H1 (cell line): ENCODE measurements around the gene ETV7. TPM values are rescaled to one million over a fixed set of nuclear protein-coding genes. Genes with fewer than 3 reads are reported as not detected.
A peak's percentile ranks its signal among the peaks of the same experiment; 100 is the strongest.

ENCODE experiments used
- CTCF ChIA-PET: fragments of 300-600 bp; sonication (Branson Sonifier 250); formaldehyde crosslinking; loops from one replicate; lab custom pipeline; 2021; ENCODE audit not compliant: partially characterized antibody; lab: Charles Lee
- POLR2A ChIA-PET: fragments of 300-600 bp; sonication (Branson Sonifier 250); formaldehyde crosslinking; loops from one replicate; lab custom pipeline; 2021; ENCODE audit warnings: inconsistent platforms; ENCODE audit not compliant: partially characterized antibody; lab: Charles Lee
- DNase-seq, 2 experiments: peaks; one replicate each; pipeline versions ENCODE4 v3.0.0 to v3.0.0-alpha.2; 2010 to 2022; ENCODE audit warnings: low spot score in 2 of 2, low read depth in 1 of 2, mixed read lengths in 1 of 2
- FAIRE-seq: peaks from 2 replicates; lab custom pipeline; 2011; peaks lifted over from hg19 to GRCh38; lab: Jason Lieb, UNC
- H2AFZ ChIP-seq: 2 replicates; pipeline ENCODE4 v1.8.1; 2012; ENCODE audit warnings: low read length, inconsistent platforms
- H2AK5ac ChIP-seq: 2 replicates; pipeline ENCODE4 v1.6.1; 2013; ENCODE audit warnings: low read depth, low read length
- H2BK120ac ChIP-seq: replicated peaks from 2 replicates; pipeline ENCODE3; 2013; ENCODE audit warnings: low read depth, low read length, inconsistent platforms
- H2BK12ac ChIP-seq: 2 replicates; pipeline ENCODE4 v1.6.1; 2013; ENCODE audit warnings: low read depth, low read length
- H2BK15ac ChIP-seq: 2 replicates; pipeline ENCODE4 v1.6.1; 2013; ENCODE audit warnings: low read length
- H2BK20ac ChIP-seq: 2 replicates; pipeline ENCODE4 v1.6.1; 2013; ENCODE audit warnings: low read length
- H2BK5ac ChIP-seq: 2 replicates; pipeline ENCODE4 v1.6.1; 2013; ENCODE audit warnings: low read depth, low read length
- H3K14ac ChIP-seq: 2 replicates; pipeline ENCODE4 v1.6.1; 2013; ENCODE audit warnings: inconsistent platforms; ENCODE audit not compliant: insufficient read length
- H3K18ac ChIP-seq: 2 replicates; pipeline ENCODE4 v1.6.1; 2013; ENCODE audit warnings: low read length; ENCODE audit errors: extremely low read depth
- H3K23ac ChIP-seq: 2 replicates; pipeline ENCODE4 v1.6.1; 2013; ENCODE audit warnings: inconsistent platforms; ENCODE audit not compliant: insufficient read length
- H3K23me2 ChIP-seq: 2 replicates; pipeline ENCODE4 v1.6.1; 2013; ENCODE audit warnings: low read depth, low read length
- H3K27ac ChIP-seq: 2 replicates; pipeline ENCODE4 v1.6.1; 2011; ENCODE audit warnings: low read depth, low read length, inconsistent platforms
- H3K27me3 ChIP-seq, 4 experiments: replicated peaks in 1 of 4; 1 replicate in 1 of 4; 2 replicates in 3 of 4; pipeline versions ENCODE4 v1.6.1 to v1.8.1; 2011 to 2013; ENCODE audit warnings: low read length in 3 of 4, mild to moderate bottlenecking in 3 of 4, inconsistent platforms in 2 of 4, mixed read lengths in 2 of 4, moderate library complexity in 1 of 4; ENCODE audit not compliant: control insufficient read depth in 3 of 4, insufficient read depth in 3 of 4; ENCODE audit errors: extremely low read depth in 1 of 4
- H3K36me3 ChIP-seq, 4 experiments: 2 replicates each; pipeline versions ENCODE4 v1.6.1 to v1.8.1; 2011 to 2013; ENCODE audit warnings: mild to moderate bottlenecking in 4 of 4, low read length in 3 of 4, moderate library complexity in 2 of 4, control low read depth in 1 of 4, inconsistent platforms in 1 of 4; ENCODE audit not compliant: insufficient read depth in 4 of 4, control insufficient read depth in 2 of 4
- H3K4ac ChIP-seq: replicated peaks from 2 replicates; pipeline ENCODE3; 2013; ENCODE audit warnings: low read length, low read depth, mixed read lengths, inconsistent platforms; ENCODE audit not compliant: insufficient read length
- H3K4me1 ChIP-seq, 4 experiments: replicated peaks in 1 of 4; 1 replicate in 1 of 4; 2 replicates in 3 of 4; pipeline versions ENCODE4 v1.6.1 to v1.8.1; 2011 to 2013; ENCODE audit warnings: low read length in 3 of 4, inconsistent platforms in 2 of 4, mixed read lengths in 1 of 4; ENCODE audit not compliant: insufficient read depth in 4 of 4, control insufficient read depth in 3 of 4
- H3K4me2 ChIP-seq, 2 experiments: 2 replicates each; pipeline versions ENCODE4 v1.6.1 to v1.8.1; 2011 to 2013; ENCODE audit warnings: low read depth in 2 of 2, low read length in 2 of 2, control low read depth in 1 of 2, inconsistent platforms in 1 of 2, mild to moderate bottlenecking in 1 of 2; ENCODE audit not compliant: insufficient read depth in 1 of 2
- H3K4me3 ChIP-seq, 4 experiments: fragments of 200-600, 300-600 bp in 1 of 4; sonication (generic), shearing (Covaris generic), sonication (Bioruptor Twin) in 1 of 4; 2 replicates each; pipeline versions ENCODE4 v1.5.1 to v1.8.1; 2011 to 2016; ENCODE audit warnings: low read length in 4 of 4, low read depth in 3 of 4, control low read depth in 2 of 4, inconsistent platforms in 2 of 4, mild to moderate bottlenecking in 2 of 4, mixed read lengths in 1 of 4, moderate library complexity in 1 of 4; ENCODE audit not compliant: insufficient read depth in 2 of 4; ENCODE audit errors: extremely low read depth in 1 of 4
- H3K56ac ChIP-seq: replicated peaks from 2 replicates; pipeline ENCODE3; 2013; ENCODE audit warnings: low read depth, mild to moderate bottlenecking, mixed read lengths, low read length, inconsistent platforms; ENCODE audit not compliant: insufficient read length
- H3K79me1 ChIP-seq: 2 replicates; pipeline ENCODE4 v1.6.1; 2013; ENCODE audit warnings: low read depth, low read length, control low read depth
- H3K79me2 ChIP-seq, 2 experiments: 2 replicates each; pipeline versions ENCODE4 v1.6.1 to v1.8.1; 2012 to 2013; ENCODE audit warnings: low read length in 2 of 2, mild to moderate bottlenecking in 2 of 2, inconsistent platforms in 1 of 2; ENCODE audit not compliant: insufficient read depth in 2 of 2, control insufficient read depth in 1 of 2
- H3K9ac ChIP-seq, 4 experiments: replicated peaks in 1 of 4; 1 replicate in 1 of 4; 2 replicates in 3 of 4; pipeline versions ENCODE4 v1.6.1 to v1.8.1; 2011 to 2013; ENCODE audit warnings: low read depth in 3 of 4, low read length in 3 of 4, control low read depth in 2 of 4, mild to moderate bottlenecking in 2 of 4, moderate library complexity in 2 of 4, inconsistent platforms in 1 of 4; ENCODE audit errors: extremely low read depth in 1 of 4
- H3K9me3 ChIP-seq, 2 experiments: 2 replicates each; pipeline versions ENCODE4 v1.6.1 to v1.8.1; 2012 to 2013; ENCODE audit warnings: mild to moderate bottlenecking in 2 of 2, moderate library complexity in 2 of 2, control low read depth in 1 of 2, inconsistent platforms in 1 of 2, low read depth in 1 of 2, low read length in 1 of 2, mixed read lengths in 1 of 2; ENCODE audit not compliant: insufficient read depth in 2 of 2
- H4K20me1 ChIP-seq, 2 experiments: replicated peaks in 1 of 2; 2 replicates each; pipeline versions ENCODE3 to v1.8.1; 2011 to 2013; ENCODE audit warnings: inconsistent platforms in 2 of 2, low read length in 2 of 2, mild to moderate bottlenecking in 1 of 2; ENCODE audit not compliant: insufficient read depth in 2 of 2, control insufficient read depth in 1 of 2
- H4K5ac ChIP-seq: 2 replicates; pipeline ENCODE4 v1.6.1; 2013; ENCODE audit warnings: low read length, low read depth, mixed read lengths, inconsistent platforms; ENCODE audit not compliant: insufficient read length
- H4K8ac ChIP-seq: 2 replicates; pipeline ENCODE4 v1.8.0; 2013; ENCODE audit warnings: mild to moderate bottlenecking, moderate library complexity, low read length, inconsistent platforms; ENCODE audit not compliant: insufficient read depth; ENCODE audit errors: extremely low read depth
- H4K91ac ChIP-seq: replicated peaks from 2 replicates; pipeline ENCODE3; 2013; ENCODE audit warnings: low read length, mixed read lengths, inconsistent platforms; ENCODE audit not compliant: insufficient read length
- BACH1 ChIP-seq: IDR thresholded peaks from 2 replicates; pipeline ENCODE4 v1.6.1; 2012; ENCODE audit warnings: low read length, improper control_type of control experiment
- CEBPB ChIP-seq: IDR thresholded peaks from 2 replicates; pipeline ENCODE4 v1.6.1; 2012; ENCODE audit warnings: low read depth, low read length
- CTBP2 ChIP-seq: IDR thresholded peaks from 2 replicates; pipeline ENCODE4 v1.7.0; 2011; ENCODE audit warnings: borderline replicate concordance, mild to moderate bottlenecking, moderate library complexity, mixed read lengths, low read length; ENCODE audit not compliant: insufficient read depth, insufficient read length
- JUN ChIP-seq: IDR thresholded peaks from 2 replicates; pipeline ENCODE4 v1.6.1; 2011; ENCODE audit warnings: low read depth, mild to moderate bottlenecking, improper control_type of control experiment, low read length
- KDM1A ChIP-seq: fragments of 200-600, 300-600 bp; sonication (generic); IDR thresholded peaks from 2 replicates; pipeline ENCODE4 v1.7.1; 2016; ENCODE audit warnings: mild to moderate bottlenecking, low read length, borderline replicate concordance
- POLR2AphosphoS5 ChIP-seq: IDR thresholded peaks from 2 replicates; pipeline ENCODE4 v1.6.1; 2011; ENCODE audit warnings: low read depth, low read length
- POU5F1 ChIP-seq: IDR thresholded peaks from 2 replicates; pipeline ENCODE4 v1.6.1; 2011; ENCODE audit warnings: low read depth, mild to moderate bottlenecking, low read length, moderate library complexity
- SAP30 ChIP-seq: fragments of 300-600 bp; sonication (generic); IDR thresholded peaks from 2 replicates; pipeline ENCODE4 v1.7.1; 2012; ENCODE audit warnings: low read length, moderate library complexity, mild to moderate bottlenecking, inconsistent platforms; ENCODE audit not compliant: insufficient read depth, insufficient replicate concordance
- SIN3A ChIP-seq, 2 experiments: IDR thresholded peaks in 1 of 2; conservative IDR thresholded peaks in 1 of 2; 2 replicates each; pipeline ENCODE4 v1.6.1; 2011 to 2012; ENCODE audit warnings: low read length in 2 of 2, improper control_type of control experiment in 1 of 2, low read depth in 1 of 2, mild to moderate bottlenecking in 1 of 2
- SP1 ChIP-seq: IDR thresholded peaks from 2 replicates; pipeline ENCODE4 v1.6.1; 2011; ENCODE audit warnings: low read depth, low read length
- SP4 ChIP-seq: IDR thresholded peaks from 2 replicates; pipeline ENCODE4 v1.6.1; 2012; ENCODE audit warnings: low read length, inconsistent platforms
- WGBS, 2 experiments: shearing (Covaris generic) in 1 of 2; methylation state at CpG; one replicate each; pipeline versions ENCODE4 v1.1.6 to v1.1.7; 2013 to 2015; ENCODE audit warnings: low lambda C conversion rate in 2 of 2, mixed read lengths in 2 of 2, inconsistent platforms in 1 of 2, low coverage in 1 of 2, missing lambda C conversion rate in 1 of 2; ENCODE audit not compliant: insufficient replicate concordance in 2 of 2, insufficient coverage in 1 of 2, insufficient read length in 1 of 2; ENCODE audit errors: extremely low coverage in 1 of 2, missing lambda C conversion rate in 1 of 2; 5-methylcytosine and 5-hydroxymethylcytosine counted together
- polyA plus RNA-seq, 7 experiments: library from polyadenylated mRNA; depleted of rRNA in 3 of 7; stranded (reverse) in 5 of 7; unstranded in 2 of 7; fragments of >200 nt in 5 of 7; fragments of 200-250 nt in 2 of 7; gene quantifications; 1 replicate in 5 of 7; 2 replicates in 1 of 7; 4 replicates in 1 of 7; pipeline versions ENCODE4 v1.2.1 to v1.2.3, GENCODE V29; 2011 to 2013; ENCODE audit warnings: missing spikeins in 2 of 7, mixed read lengths in 2 of 7
- total RNA-seq: library from RNA; stranded (reverse); fragmentation: NEBNext Ultra II Directional; extraction: Animal tissue kit (Norgen Biotek cat#: 25700); gene quantifications from 2 replicates; pipeline ENCODE4 v1.2.1, GENCODE V29; 2021
- TF ChIP-seq, protein P1 (sequence below), 3 experiments: IDR thresholded peaks; 1 replicate in 2 of 3; 2 replicates in 1 of 3; pipeline versions ENCODE4 v1.5.1 to v1.6.1; 2011; ENCODE audit warnings: low read length in 3 of 3, mild to moderate bottlenecking in 3 of 3, inconsistent platforms in 2 of 3, low read depth in 1 of 3, moderate library complexity in 1 of 3; ENCODE audit not compliant: insufficient read depth in 1 of 3; ENCODE audit errors: control extremely low read depth in 1 of 3

The ETV7 gene
- total and polyA plus RNA-seq, 2 of the 8 experiments (the other 6 are each of a cell fraction or from before 2014, with no cell fraction given), result 0.54 to 2.4 TPM

DNA sequence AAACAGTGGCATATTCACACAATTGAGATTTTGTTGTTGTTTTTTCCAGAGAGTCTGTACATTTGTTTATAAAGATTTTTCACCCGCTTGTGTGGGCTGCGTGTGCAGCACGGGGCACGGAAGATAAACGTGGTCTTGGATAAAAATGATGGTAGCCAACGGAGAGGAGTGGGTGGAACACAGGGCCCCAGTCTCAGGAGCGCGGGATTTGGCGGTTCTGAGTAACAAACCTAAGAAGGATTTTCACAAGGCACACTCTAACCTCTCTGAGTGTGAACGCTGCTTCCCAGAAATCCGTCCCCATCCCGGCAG, 47.2 kb downstream of the ETV7 start:
- Histone ChIP-seq H3K79me2 (no peaks in the 10 kb centered on the region), H2BK120ac (no peak overlapping the region), H3K79me1 (no peaks in the 10 kb centered on the region), H3K23ac (no peak overlapping the region), H3K4me1 (peaks cover 0 to 3% (median under 1%) of the 10 kb centered on the region in 4 experiments; a peak in 4 of 7 replicates), H4K8ac (peak overlapping the region; percentile 43; the same call in 1 of the 2 replicates), H4K20me1 (no peaks in the 10 kb centered on the region), H3K27me3 (peaks cover 0 to 9% (median 4%) of the 10 kb centered on the region in 4 experiments; a peak in 3 of 7 replicates), H2AFZ (peak overlapping the region; percentile 68; the same call in 1 of the 2 replicates), H2BK20ac (no peak overlapping the region), H3K27ac (no peak overlapping the region), H3K18ac (no peak overlapping the region), H3K4me3 (peak overlapping the region in 1 of 4 experiments; percentile 53; a peak in 4 of 8 replicates), H4K91ac (no peak overlapping the region), H2BK15ac (no peak overlapping the region), H3K56ac (no peak overlapping the region), H3K14ac (no peak overlapping the region), H3K9me3 (no peaks in the 10 kb centered on the region), H3K23me2 (peaks cover 3% of the 10 kb centered on the region; the same call in 1 of the 2 replicates), H4K5ac (no peak overlapping the region), H3K4ac (no peak overlapping the region), H2BK12ac (no peak overlapping the region), H3K4me2 (peak overlapping the region; percentile 14 to 71), H3K9ac (no peak overlapping the region), H2AK5ac (no peak overlapping the region), H3K36me3 (no peaks in the 10 kb centered on the region), H2BK5ac (no peak overlapping the region)
- DNase-seq, result no peak
- ChIA-PET POLR2A (interaction anchor here (0.8 to 1.5 kb wide), 3 partner anchors 11 to 24 kb away, joined by 3 to 5 read pairs (median 3); no protein-coding TSS in a partner anchor), CTCF (interaction anchor here (0.9 to 6.2 kb wide), 14 partner anchors 10 to 217 kb away, joined by 3 to 68 read pairs (median 9); no protein-coding TSS in a partner anchor)
- no peak for FAIRE-seq
- WGBS, 2 experiments, result 53% methylated on average over 12 of the region's 12 CpGs; no CpG with 5 or more reads in 1 of the 2 experiments
- no peak for TF ChIP-seq JUN
- no peak for TF ChIP-seq BACH1
- TF ChIP-seq POLR2AphosphoS5, result no peak
- TF ChIP-seq SIN3A (conservative IDR thresholded peaks at IDR 0.05 in 1 of 2, IDR thresholded peaks at IDR 0.05 in 1 of 2; ENCODE audit: low read depth in 1 of 2, low read length in 2 of 2), result no peak
- TF ChIP-seq SAP30, result no peak
- no peak for TF ChIP-seq CEBPB
- TF ChIP-seq CTBP2, result no peak
- TF ChIP-seq, protein P1, sequence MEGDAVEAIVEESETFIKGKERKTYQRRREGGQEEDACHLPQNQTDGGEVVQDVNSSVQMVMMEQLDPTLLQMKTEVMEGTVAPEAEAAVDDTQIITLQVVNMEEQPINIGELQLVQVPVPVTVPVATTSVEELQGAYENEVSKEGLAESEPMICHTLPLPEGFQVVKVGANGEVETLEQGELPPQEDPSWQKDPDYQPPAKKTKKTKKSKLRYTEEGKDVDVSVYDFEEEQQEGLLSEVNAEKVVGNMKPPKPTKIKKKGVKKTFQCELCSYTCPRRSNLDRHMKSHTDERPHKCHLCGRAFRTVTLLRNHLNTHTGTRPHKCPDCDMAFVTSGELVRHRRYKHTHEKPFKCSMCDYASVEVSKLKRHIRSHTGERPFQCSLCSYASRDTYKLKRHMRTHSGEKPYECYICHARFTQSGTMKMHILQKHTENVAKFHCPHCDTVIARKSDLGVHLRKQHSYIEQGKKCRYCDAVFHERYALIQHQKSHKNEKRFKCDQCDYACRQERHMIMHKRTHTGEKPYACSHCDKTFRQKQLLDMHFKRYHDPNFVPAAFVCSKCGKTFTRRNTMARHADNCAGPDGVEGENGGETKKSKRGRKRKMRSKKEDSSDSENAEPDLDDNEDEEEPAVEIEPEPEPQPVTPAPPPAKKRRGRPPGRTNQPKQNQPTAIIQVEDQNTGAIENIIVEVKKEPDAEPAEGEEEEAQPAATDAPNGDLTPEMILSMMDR (IDR thresholded peaks at IDR 0.05; ENCODE audit: control extremely low read depth in 1 of 3, insufficient read depth in 1 of 3, low read depth in 1 of 3, low read length in 3 of 3), result no peak
- no peak for TF ChIP-seq SP4
- no peak for TF ChIP-seq SP1
- TF ChIP-seq POU5F1, result no peak
- TF ChIP-seq KDM1A, result no peak
